ENCODE results near the gene CLDND1.

The CLDND1 gene

DNA sequence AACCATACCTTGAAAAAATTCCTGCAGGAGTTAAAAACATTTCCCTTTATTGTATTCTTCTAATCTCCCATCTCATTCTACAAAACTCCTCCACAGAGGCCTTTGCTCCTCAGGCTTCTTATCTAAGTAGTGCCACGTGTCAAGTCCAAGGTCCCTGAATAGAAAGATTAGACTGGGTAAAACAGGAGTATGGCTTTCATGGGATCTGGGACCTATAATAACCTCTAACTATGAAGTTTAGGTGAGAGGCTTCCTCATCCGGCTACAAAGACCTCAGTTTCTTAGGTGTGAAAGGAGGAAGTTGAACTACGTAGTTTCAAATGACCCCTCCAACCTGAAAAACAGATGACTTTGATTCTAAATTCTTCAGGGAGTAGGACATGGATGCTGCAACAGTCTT lies 29.1 kb upstream of the CLDND1 start:
- DNase-seq (ENCODE audit: low read depth): no peak
- H3K4me3 ChIP-seq (ENCODE audit: low read depth, low read length): no peak overlapping the region
- TF ChIP-seq CTCF (IDR thresholded peaks at IDR 0.05; ENCODE audit: low read depth, low read length, missing control alignments): no peak
- in situ Hi-C loops (cut with HindIII; ENCODE audit: low sequenced_read_pairs): no loop called here

GRCh38 chr3:98551236-98551635 lies 28.5 kb upstream of the CLDND1 start:
- in situ Hi-C loops (cut with HindIII; ENCODE audit: low sequenced_read_pairs): no loop called here
- TF ChIP-seq CTCF (IDR thresholded peaks at IDR 0.05; ENCODE audit: low read depth, low read length, missing control alignments): no peak
- H3K4me3 ChIP-seq (ENCODE audit: low read depth, low read length): no peak overlapping the region
- no peak for DNase-seq (ENCODE audit: low read depth)

DNA sequence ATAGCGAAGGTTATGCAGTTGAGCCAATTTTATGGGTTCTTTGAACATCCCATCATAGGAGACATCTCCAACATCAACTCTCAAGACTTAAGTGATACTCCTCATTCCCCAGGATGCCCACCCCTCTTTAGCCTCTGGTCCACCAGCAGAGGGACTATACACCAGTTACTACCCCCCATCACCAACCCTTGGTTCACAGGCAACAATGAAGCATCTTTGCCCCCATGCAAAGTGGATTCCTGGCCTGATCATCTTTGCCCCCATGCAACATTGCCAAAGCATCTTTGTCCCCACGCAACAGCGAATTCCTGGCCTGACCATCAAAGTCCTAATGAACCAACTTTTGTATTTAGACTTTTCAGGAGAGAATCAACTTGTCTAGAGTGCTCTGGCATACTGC lies 28.1 kb upstream of the CLDND1 start:
- no peak overlapping the region for H3K4me3 ChIP-seq (ENCODE audit: low read depth, low read length)
- TF ChIP-seq CTCF (IDR thresholded peaks at IDR 0.05; ENCODE audit: low read depth, low read length, missing control alignments): no peak
- no peak for DNase-seq (ENCODE audit: low read depth)
- in situ Hi-C loops (cut with HindIII; ENCODE audit: low sequenced_read_pairs): no loop called here

GRCh38 chr3:98548544-98548943 lies 25.8 kb upstream of the CLDND1 start:
- DNase-seq (ENCODE audit: low read depth): no peak
- in situ Hi-C loops (cut with HindIII; ENCODE audit: low sequenced_read_pairs): no loop called here
- no peak for TF ChIP-seq CTCF (IDR thresholded peaks at IDR 0.05; ENCODE audit: low read depth, low read length, missing control alignments)
- no peak overlapping the region for H3K4me3 ChIP-seq (ENCODE audit: low read depth, low read length)

GRCh38 chr3:98545940-98546339 lies 23.2 kb upstream of the CLDND1 start:
- no peak for TF ChIP-seq CTCF (IDR thresholded peaks at IDR 0.05; ENCODE audit: low read depth, low read length, missing control alignments)
- H3K4me3 ChIP-seq (ENCODE audit: low read depth, low read length): no peak overlapping the region
- DNase-seq (ENCODE audit: low read depth): no peak
- in situ Hi-C loops (cut with HindIII; ENCODE audit: low sequenced_read_pairs): no loop called here

- in situ Hi-C loops (cut with HindIII; ENCODE audit: low sequenced_read_pairs): no loop called here
- no peak overlapping the region for H3K4me3 ChIP-seq (ENCODE audit: low read depth, low read length)
- TF ChIP-seq CTCF (IDR thresholded peaks at IDR 0.05; ENCODE audit: low read depth, low read length, missing control alignments): no peak
- no peak for DNase-seq (ENCODE audit: low read depth)
These were observed 19.9 kb upstream of the CLDND1 start for GRCh38 chr3:98542623-98543022.

GRCh38 chr3:98541695-98542094 lies 19.0 kb upstream of the CLDND1 start:
- TF ChIP-seq CTCF (IDR thresholded peaks at IDR 0.05; ENCODE audit: low read depth, low read length, missing control alignments): no peak
- DNase-seq (ENCODE audit: low read depth): no peak
- in situ Hi-C loops (cut with HindIII; ENCODE audit: low sequenced_read_pairs): no loop called here
- H3K4me3 ChIP-seq (ENCODE audit: low read depth, low read length): no peak overlapping the region

Data from astrocyte of the cerebellum (primary cell).